ENCODE data around the gene DCDC2C. TPM values are rescaled to one million over a fixed set of nuclear protein-coding genes. Genes with fewer than 3 reads are reported as not detected.

Gene DCDC2C
- total and polyA plus RNA-seq, 10 donors: 0.03 to 0.22 TPM; not detected in 8

DNA sequence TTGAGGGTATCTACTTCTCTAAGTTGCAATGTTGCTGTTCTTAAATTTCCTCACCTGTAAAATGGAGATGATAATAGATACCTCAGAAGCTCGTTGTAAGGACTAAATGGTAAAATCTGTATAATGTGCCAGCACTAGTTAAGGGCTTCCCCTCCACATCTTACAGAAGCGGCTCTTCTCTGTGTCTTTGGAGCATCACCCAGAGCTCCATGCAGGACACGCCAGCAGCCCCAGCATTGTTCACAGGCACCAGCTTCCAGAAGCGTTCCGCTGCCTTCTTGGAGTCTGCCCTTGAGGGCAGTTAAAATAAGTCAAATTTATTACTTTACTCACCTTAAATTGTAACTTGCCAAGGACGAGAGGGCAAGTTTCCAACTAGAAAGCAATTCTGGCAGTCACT is 5.8 kb downstream of the DCDC2C start:
- intact Hi-C loops (cut with DNase I; ENCODE audit: low total_unique reads): no loop called here
- no peaks in the 10 kb centered on the region for H3K36me3 ChIP-seq
- WGBS, 5 donors: 78 to 88% (median 84%) methylated on average over 6 of the region's 6 CpGs
- H3K4me1 ChIP-seq: no peaks in the 10 kb centered on the region
- TF ChIP-seq POLR2A (IDR thresholded peaks at IDR 0.05) (no peak), POLR2AphosphoS5 (IDR thresholded peaks at IDR 0.05) (no peak)
- TF ChIP-seq, protein P1, sequence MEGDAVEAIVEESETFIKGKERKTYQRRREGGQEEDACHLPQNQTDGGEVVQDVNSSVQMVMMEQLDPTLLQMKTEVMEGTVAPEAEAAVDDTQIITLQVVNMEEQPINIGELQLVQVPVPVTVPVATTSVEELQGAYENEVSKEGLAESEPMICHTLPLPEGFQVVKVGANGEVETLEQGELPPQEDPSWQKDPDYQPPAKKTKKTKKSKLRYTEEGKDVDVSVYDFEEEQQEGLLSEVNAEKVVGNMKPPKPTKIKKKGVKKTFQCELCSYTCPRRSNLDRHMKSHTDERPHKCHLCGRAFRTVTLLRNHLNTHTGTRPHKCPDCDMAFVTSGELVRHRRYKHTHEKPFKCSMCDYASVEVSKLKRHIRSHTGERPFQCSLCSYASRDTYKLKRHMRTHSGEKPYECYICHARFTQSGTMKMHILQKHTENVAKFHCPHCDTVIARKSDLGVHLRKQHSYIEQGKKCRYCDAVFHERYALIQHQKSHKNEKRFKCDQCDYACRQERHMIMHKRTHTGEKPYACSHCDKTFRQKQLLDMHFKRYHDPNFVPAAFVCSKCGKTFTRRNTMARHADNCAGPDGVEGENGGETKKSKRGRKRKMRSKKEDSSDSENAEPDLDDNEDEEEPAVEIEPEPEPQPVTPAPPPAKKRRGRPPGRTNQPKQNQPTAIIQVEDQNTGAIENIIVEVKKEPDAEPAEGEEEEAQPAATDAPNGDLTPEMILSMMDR (IDR thresholded peaks at IDR 0.05 in 8 of 11, conservative IDR thresholded peaks at IDR 0.05 in 3 of 11): no peak
- peaks cover 0 to 3% (median 0%) of the 10 kb centered on the region in 8 donors for H3K9me3 ChIP-seq
- DNase-seq: no peak
- H3K27ac ChIP-seq: no peak overlapping the region
- no peak overlapping the region for H3K4me3 ChIP-seq
- peaks cover 0 to 29% (median 3%) of the 10 kb centered on the region in 7 donors for H3K27me3 ChIP-seq (replicated peaks in 1 of 7)

GRCh38 chr2:3712424-3712823 is 9.0 kb downstream of the DCDC2C start:
- H3K4me1 ChIP-seq: no peaks in the 10 kb centered on the region
- TF ChIP-seq POLR2A (IDR thresholded peaks at IDR 0.05): no peak
- peaks cover 0 to 4% (median 0%) of the 10 kb centered on the region in 7 donors for H3K27me3 ChIP-seq (replicated peaks in 1 of 7)

GRCh38 chr2:3712831-3713503 is 9.6 kb downstream of the DCDC2C start:
- H3K27ac ChIP-seq: peak overlapping the region in 2 of 8 donors; percentile 21 to 45

More at GRCh38 chr2:3712424-3712823, 9.0 kb downstream of the DCDC2C start:
- Histone ChIP-seq H3K36me3 (no peaks in the 10 kb centered on the region), H3K27ac (no peak overlapping the region), H3K9me3 (peaks cover 0 to 3% (median 0%) of the 10 kb centered on the region in 8 donors), H3K4me3 (no peak overlapping the region)
- DNase-seq: no peak
- intact Hi-C loops (cut with DNase I; ENCODE audit: low total_unique reads): no loop called here
- 68 to 78% (median 70%) methylated on average over 3 of the region's 3 CpGs for WGBS, 5 donors

DNA sequence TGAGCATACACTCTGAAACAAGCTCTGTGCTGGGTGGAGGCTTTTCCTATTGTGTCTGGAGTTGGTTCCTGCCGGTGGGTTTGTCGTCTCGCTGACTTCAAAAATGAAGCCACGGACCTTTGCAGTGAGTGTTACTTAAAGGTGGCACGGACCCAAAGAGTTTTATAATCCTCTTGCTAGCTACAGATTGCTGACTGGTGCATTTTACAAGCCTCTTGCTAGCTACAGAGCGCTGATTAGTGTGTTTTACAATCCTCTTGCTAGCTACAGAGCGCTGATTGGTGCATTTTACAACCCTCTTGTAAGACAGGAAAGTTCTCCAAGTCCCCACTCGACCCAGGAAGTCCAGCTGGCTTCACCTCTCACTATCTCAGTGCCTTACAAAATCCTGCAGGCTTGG is 15.3 kb downstream of the DCDC2C start:
- Histone ChIP-seq H3K27me3 (replicated peaks in 1 of 7) (no peaks in the 10 kb centered on the region), H3K4me1 (no peaks in the 10 kb centered on the region), H3K27ac (no peak overlapping the region), H3K9me3 (peaks cover 0 to 19% (median 4%) of the 10 kb centered on the region in 8 donors), H3K4me3 (no peak overlapping the region), H3K36me3 (no peaks in the 10 kb centered on the region)
- 67 to 85% (median 73%) methylated on average over 8 of the region's 8 CpGs for WGBS, 5 donors
- TF ChIP-seq POLR2AphosphoS5 (IDR thresholded peaks at IDR 0.05): no peak
- TF ChIP-seq, protein P1 (IDR thresholded peaks at IDR 0.05 in 8 of 11, conservative IDR thresholded peaks at IDR 0.05 in 3 of 11): no peak
- no peak for TF ChIP-seq POLR2A (IDR thresholded peaks at IDR 0.05)
- intact Hi-C loops (cut with DNase I; ENCODE audit: low total_unique reads): no loop called here
- DNase-seq: no peak

More at GRCh38 chr2:3712831-3713503, 9.6 kb downstream of the DCDC2C start:
- H3K27me3 ChIP-seq (replicated peaks in 1 of 7): peaks cover 0 to 4% (median 0%) of the 10 kb centered on the region in 7 donors
- TF ChIP-seq POLR2AphosphoS5 (IDR thresholded peaks at IDR 0.05) (no peak), POLR2A (IDR thresholded peaks at IDR 0.05) (no peak)
- TF ChIP-seq, protein P1 (IDR thresholded peaks at IDR 0.05 in 8 of 11, conservative IDR thresholded peaks at IDR 0.05 in 3 of 11): no peak
- 62 to 76% (median 73%) methylated on average over 10 of the region's 10 CpGs for WGBS, 5 donors
- H3K9me3 ChIP-seq: peaks cover 0 to 3% (median 0%) of the 10 kb centered on the region in 8 donors
- H3K36me3 ChIP-seq: no peaks in the 10 kb centered on the region
- DNase-seq: no peak
- intact Hi-C loops (cut with DNase I; ENCODE audit: low total_unique reads): no loop called here
- no peaks in the 10 kb centered on the region for H3K4me1 ChIP-seq
- H3K4me3 ChIP-seq: no peak overlapping the region

Data from spleen (tissue), 11 donors.